ENCODE measurements around the gene GPER1.
"Not testable (repeated sequence)": the region's sequence is repeated elsewhere in the genome, so short reads cannot be mapped to it uniquely, and the experiment has no call there.

The GPER1 gene

GRCh38 chr7:1070544-1071011 is 17.3 kb upstream of the GPER1 start:
- Histone ChIP-seq H3K36me3 (ENCODE audit: control insufficient read depth, insufficient read depth, low read length) (no peaks in the 10 kb centered on the region), H3K27ac (ENCODE audit: insufficient read depth, low read length, poor library complexity, severe bottlenecking) (no peak overlapping the region), H3K9me3 (ENCODE audit: control insufficient read depth, low read length) (no peaks in the 10 kb centered on the region), H3K4me1 (ENCODE audit: control insufficient read depth, insufficient read depth, low read length, poor library complexity, severe bottlenecking) (peaks cover 6% of the 10 kb centered on the region), H3K4me3 (ENCODE audit: insufficient read depth, low read depth, low read length, poor library complexity, severe bottlenecking) (no peak overlapping the region), H3K27me3 (replicated peaks; ENCODE audit: control insufficient read depth, insufficient read depth, low read length, poor library complexity, severe bottlenecking) (no peaks in the 10 kb centered on the region)
- DNase-seq: no peak

- no peaks in the 10 kb centered on the region for H3K4me1 ChIP-seq (ENCODE audit: control insufficient read depth, insufficient read depth, low read length, poor library complexity, severe bottlenecking)
Measured at GRCh38 chr7:1071731-1072254, 16.1 kb upstream of the GPER1 start.

GRCh38 chr7:1073142-1073977 is 14.6 kb upstream of the GPER1 start:
- no peak for DNase-seq
- Histone ChIP-seq H3K4me3 (ENCODE audit: insufficient read depth, low read depth, low read length, poor library complexity, severe bottlenecking) (no peak overlapping the region), H3K4me1 (ENCODE audit: control insufficient read depth, insufficient read depth, low read length, poor library complexity, severe bottlenecking) (no peaks in the 10 kb centered on the region), H3K27me3 (replicated peaks; ENCODE audit: control insufficient read depth, insufficient read depth, low read length, poor library complexity, severe bottlenecking) (no peaks in the 10 kb centered on the region), H3K36me3 (ENCODE audit: control insufficient read depth, insufficient read depth, low read length) (no peaks in the 10 kb centered on the region), H3K9me3 (ENCODE audit: control insufficient read depth, low read length) (no peaks in the 10 kb centered on the region), H3K27ac (ENCODE audit: insufficient read depth, low read length, poor library complexity, severe bottlenecking) (no peak overlapping the region)

More at GRCh38 chr7:1071731-1072254, 16.1 kb upstream of the GPER1 start:
- H3K27ac ChIP-seq (ENCODE audit: insufficient read depth, low read length, poor library complexity, severe bottlenecking): no peak overlapping the region
- no peaks in the 10 kb centered on the region for H3K27me3 ChIP-seq (replicated peaks; ENCODE audit: control insufficient read depth, insufficient read depth, low read length, poor library complexity, severe bottlenecking)
- no peak for DNase-seq
- H3K4me3 ChIP-seq (ENCODE audit: insufficient read depth, low read depth, low read length, poor library complexity, severe bottlenecking): no peak overlapping the region
- no peaks in the 10 kb centered on the region for H3K36me3 ChIP-seq (ENCODE audit: control insufficient read depth, insufficient read depth, low read length)
- no peaks in the 10 kb centered on the region for H3K9me3 ChIP-seq (ENCODE audit: control insufficient read depth, low read length)

- not testable (repeated sequence) for H3K27ac ChIP-seq (ENCODE audit: insufficient read depth, low read length, poor library complexity, severe bottlenecking); H3K27me3 ChIP-seq (replicated peaks; ENCODE audit: control insufficient read depth, insufficient read depth, low read length, poor library complexity, severe bottlenecking); DNase-seq; H3K4me1 ChIP-seq (ENCODE audit: control insufficient read depth, insufficient read depth, low read length, poor library complexity, severe bottlenecking); H3K9me3 ChIP-seq (ENCODE audit: control insufficient read depth, low read length); H3K36me3 ChIP-seq (ENCODE audit: control insufficient read depth, insufficient read depth, low read length); H3K4me3 ChIP-seq (ENCODE audit: insufficient read depth, low read depth, low read length, poor library complexity, severe bottlenecking)
Measured at GRCh38 chr7:1074018-1074417, 13.9 kb upstream of the GPER1 start.

GRCh38 chr7:1074593-1075431 is 13.1 kb upstream of the GPER1 start:
- no peak for DNase-seq
- Histone ChIP-seq H3K27ac (ENCODE audit: insufficient read depth, low read length, poor library complexity, severe bottlenecking) (no peak overlapping the region), H3K27me3 (replicated peaks; ENCODE audit: control insufficient read depth, insufficient read depth, low read length, poor library complexity, severe bottlenecking) (no peaks in the 10 kb centered on the region), H3K4me1 (ENCODE audit: control insufficient read depth, insufficient read depth, low read length, poor library complexity, severe bottlenecking) (no peaks in the 10 kb centered on the region), H3K4me3 (ENCODE audit: insufficient read depth, low read depth, low read length, poor library complexity, severe bottlenecking) (no peak overlapping the region), H3K36me3 (ENCODE audit: control insufficient read depth, insufficient read depth, low read length) (no peaks in the 10 kb centered on the region), H3K9me3 (ENCODE audit: control insufficient read depth, low read length) (no peaks in the 10 kb centered on the region)

GRCh38 chr7:1076184-1077072 is 11.5 kb upstream of the GPER1 start:
- H3K27ac ChIP-seq (ENCODE audit: insufficient read depth, low read length, poor library complexity, severe bottlenecking): no peak overlapping the region
- H3K4me1 ChIP-seq (ENCODE audit: control insufficient read depth, insufficient read depth, low read length, poor library complexity, severe bottlenecking): no peaks in the 10 kb centered on the region
- no peaks in the 10 kb centered on the region for H3K27me3 ChIP-seq (replicated peaks; ENCODE audit: control insufficient read depth, insufficient read depth, low read length, poor library complexity, severe bottlenecking)
- H3K4me3 ChIP-seq (ENCODE audit: insufficient read depth, low read depth, low read length, poor library complexity, severe bottlenecking): no peak overlapping the region
- H3K36me3 ChIP-seq (ENCODE audit: control insufficient read depth, insufficient read depth, low read length): no peaks in the 10 kb centered on the region
- no peak for DNase-seq
- H3K9me3 ChIP-seq (ENCODE audit: control insufficient read depth, low read length): no peaks in the 10 kb centered on the region

- Histone ChIP-seq H3K27me3 (replicated peaks; ENCODE audit: control insufficient read depth, insufficient read depth, low read length, poor library complexity, severe bottlenecking) (no peaks in the 10 kb centered on the region), H3K9me3 (ENCODE audit: control insufficient read depth, low read length) (no peaks in the 10 kb centered on the region), H3K4me3 (ENCODE audit: insufficient read depth, low read depth, low read length, poor library complexity, severe bottlenecking) (no peak overlapping the region), H3K4me1 (ENCODE audit: control insufficient read depth, insufficient read depth, low read length, poor library complexity, severe bottlenecking) (no peaks in the 10 kb centered on the region), H3K27ac (ENCODE audit: insufficient read depth, low read length, poor library complexity, severe bottlenecking) (no peak overlapping the region), H3K36me3 (ENCODE audit: control insufficient read depth, insufficient read depth, low read length) (no peaks in the 10 kb centered on the region)
- no peak for DNase-seq
Measured at GRCh38 chr7:1078519-1078918, 9.4 kb upstream of the GPER1 start.

GRCh38 chr7:1078985-1079384 is 8.9 kb upstream of the GPER1 start:
- Histone ChIP-seq H3K36me3 (ENCODE audit: control insufficient read depth, insufficient read depth, low read length) (no peaks in the 10 kb centered on the region), H3K27me3 (replicated peaks; ENCODE audit: control insufficient read depth, insufficient read depth, low read length, poor library complexity, severe bottlenecking) (no peaks in the 10 kb centered on the region), H3K27ac (ENCODE audit: insufficient read depth, low read length, poor library complexity, severe bottlenecking) (no peak overlapping the region), H3K4me3 (ENCODE audit: insufficient read depth, low read depth, low read length, poor library complexity, severe bottlenecking) (no peak overlapping the region), H3K9me3 (ENCODE audit: control insufficient read depth, low read length) (no peaks in the 10 kb centered on the region), H3K4me1 (ENCODE audit: control insufficient read depth, insufficient read depth, low read length, poor library complexity, severe bottlenecking) (no peaks in the 10 kb centered on the region)
- no peak for DNase-seq

GRCh38 chr7:1079546-1079945 is 8.4 kb upstream of the GPER1 start:
- Histone ChIP-seq H3K27me3 (replicated peaks; ENCODE audit: control insufficient read depth, insufficient read depth, low read length, poor library complexity, severe bottlenecking) (no peaks in the 10 kb centered on the region), H3K27ac (ENCODE audit: insufficient read depth, low read length, poor library complexity, severe bottlenecking) (no peak overlapping the region), H3K36me3 (ENCODE audit: control insufficient read depth, insufficient read depth, low read length) (no peaks in the 10 kb centered on the region), H3K9me3 (ENCODE audit: control insufficient read depth, low read length) (no peaks in the 10 kb centered on the region), H3K4me3 (ENCODE audit: insufficient read depth, low read depth, low read length, poor library complexity, severe bottlenecking) (no peak overlapping the region), H3K4me1 (ENCODE audit: control insufficient read depth, insufficient read depth, low read length, poor library complexity, severe bottlenecking) (no peaks in the 10 kb centered on the region)
- no peak for DNase-seq
